ENCODE measurements around the gene SGK1. TPM values are rescaled to one million over a fixed set of nuclear protein-coding genes. Genes with fewer than 3 reads are reported as not detected.
"Not testable (repeated sequence)": the region's sequence is repeated elsewhere in the genome, so short reads cannot be mapped to it uniquely, and the experiment has no call there.

The SGK1 gene
- total RNA-seq, 1 experiment from 2014 or later: 42.6 TPM

GRCh38 chr6:134238960-134239795, 78.7 kb downstream of the SGK1 start:
- Mint-ChIP-seq H3K36me3 (ENCODE audit: insufficient read depth, unreplicated experiment) (no peaks in the 10 kb centered on the region), H3K27me3 (ENCODE audit: insufficient read depth, unreplicated experiment) (no peaks in the 10 kb centered on the region), H3K27ac (ENCODE audit: unreplicated experiment) (no peak overlapping the region), H3K4me3 (ENCODE audit: unreplicated experiment) (no peak overlapping the region), H3K4me1 (ENCODE audit: low read depth, unreplicated experiment) (peaks cover 6% of the 10 kb centered on the region), H3K9me3 (ENCODE audit: unreplicated experiment) (peaks cover 9% of the 10 kb centered on the region)
- no peaks in the 10 kb centered on the region for H3K27me3 ChIP-seq (replicated peaks; ENCODE audit: control insufficient read depth, insufficient read depth, low read length)
- no TSS peak for BruUV-seq (replicated peaks)
- intact Hi-C loops (cut with micrococcal nuclease; ENCODE audit: unreplicated experiment): no loop called here
- H3K4me3 ChIP-seq (ENCODE audit: low read depth, low read length): no peak overlapping the region
- CTCF ChIA-PET: interaction anchor here (0.6 kb wide), 1 partner anchor 10 kb away, joined by 3 read pairs; no protein-coding TSS in a partner anchor
- no peaks in the 10 kb centered on the region for H3K9me3 ChIP-seq
- POLR2A ChIA-PET: no interaction called here
- H3K36me3 ChIP-seq (ENCODE audit: control insufficient read depth, insufficient read depth, low read length): no peaks in the 10 kb centered on the region
- DNase-seq: no peak
- TF ChIP-seq CTCF (IDR thresholded peaks at IDR 0.05; ENCODE audit: insufficient read depth in 1 of 2, low read depth in 1 of 2, low read length in 1 of 2, severe bottlenecking in 1 of 2, unreplicated experiment in 1 of 2): no peak
- no peaks in the 10 kb centered on the region for H3K4me1 ChIP-seq

GRCh38 chr6:134238006-134238405, 79.9 kb downstream of the SGK1 start:
- Mint-ChIP-seq H3K27me3 (ENCODE audit: insufficient read depth, unreplicated experiment) (no peaks in the 10 kb centered on the region), H3K4me3 (ENCODE audit: unreplicated experiment) (no peak overlapping the region), H3K27ac (ENCODE audit: unreplicated experiment) (no peak overlapping the region), H3K9me3 (ENCODE audit: unreplicated experiment) (peaks cover 9% of the 10 kb centered on the region), H3K4me1 (ENCODE audit: low read depth, unreplicated experiment) (peaks cover 6% of the 10 kb centered on the region), H3K36me3 (ENCODE audit: insufficient read depth, unreplicated experiment) (no peaks in the 10 kb centered on the region)
- no peak for DNase-seq
- Histone ChIP-seq H3K36me3 (ENCODE audit: control insufficient read depth, insufficient read depth, low read length) (no peaks in the 10 kb centered on the region), H3K4me1 (no peaks in the 10 kb centered on the region), H3K4me3 (ENCODE audit: low read depth, low read length) (no peak overlapping the region), H3K27me3 (replicated peaks; ENCODE audit: control insufficient read depth, insufficient read depth, low read length) (no peaks in the 10 kb centered on the region), H3K9me3 (no peaks in the 10 kb centered on the region)
- intact Hi-C loops (cut with micrococcal nuclease; ENCODE audit: unreplicated experiment): no loop called here
- ChIA-PET CTCF (no interaction called here), POLR2A (no interaction called here)
- no TSS peak for BruUV-seq (replicated peaks)
- TF ChIP-seq CTCF (IDR thresholded peaks at IDR 0.05; ENCODE audit: insufficient read depth in 1 of 2, low read depth in 1 of 2, low read length in 1 of 2, severe bottlenecking in 1 of 2, unreplicated experiment in 1 of 2): no peak

GRCh38 chr6:134235937-134236751, 81.8 kb downstream of the SGK1 start:
- Mint-ChIP-seq H3K27ac (ENCODE audit: unreplicated experiment) (no peak overlapping the region), H3K4me1 (ENCODE audit: low read depth, unreplicated experiment) (peaks cover 6% of the 10 kb centered on the region), H3K4me3 (ENCODE audit: unreplicated experiment) (no peak overlapping the region), H3K36me3 (ENCODE audit: insufficient read depth, unreplicated experiment) (no peaks in the 10 kb centered on the region), H3K9me3 (ENCODE audit: unreplicated experiment) (no peaks in the 10 kb centered on the region), H3K27me3 (ENCODE audit: insufficient read depth, unreplicated experiment) (no peaks in the 10 kb centered on the region)
- Histone ChIP-seq H3K9me3 (no peaks in the 10 kb centered on the region), H3K4me3 (ENCODE audit: low read depth, low read length) (no peak overlapping the region), H3K4me1 (no peaks in the 10 kb centered on the region), H3K36me3 (ENCODE audit: control insufficient read depth, insufficient read depth, low read length) (no peaks in the 10 kb centered on the region), H3K27me3 (replicated peaks; ENCODE audit: control insufficient read depth, insufficient read depth, low read length) (no peaks in the 10 kb centered on the region)
- intact Hi-C loops (cut with micrococcal nuclease; ENCODE audit: unreplicated experiment): no loop called here
- CTCF ChIA-PET: no interaction called here
- no peak for TF ChIP-seq CTCF (IDR thresholded peaks at IDR 0.05; ENCODE audit: insufficient read depth in 1 of 2, low read depth in 1 of 2, low read length in 1 of 2, severe bottlenecking in 1 of 2, unreplicated experiment in 1 of 2)
- no TSS peak for BruUV-seq (replicated peaks)
- DNase-seq: no peak
- POLR2A ChIA-PET: no interaction called here

- CTCF ChIA-PET; BruUV-seq (replicated peaks); intact Hi-C loops (cut with micrococcal nuclease; ENCODE audit: unreplicated experiment); H3K9me3 Mint-ChIP-seq (ENCODE audit: unreplicated experiment); H3K4me1 ChIP-seq; H3K4me3 ChIP-seq (ENCODE audit: low read depth, low read length); POLR2A ChIA-PET; DNase-seq; H3K4me1 Mint-ChIP-seq (ENCODE audit: low read depth, unreplicated experiment); H3K27me3 Mint-ChIP-seq (ENCODE audit: insufficient read depth, unreplicated experiment); H3K27me3 ChIP-seq (replicated peaks; ENCODE audit: control insufficient read depth, insufficient read depth, low read length); H3K4me3 Mint-ChIP-seq (ENCODE audit: unreplicated experiment); H3K27ac Mint-ChIP-seq (ENCODE audit: unreplicated experiment); H3K36me3 Mint-ChIP-seq (ENCODE audit: insufficient read depth, unreplicated experiment); H3K36me3 ChIP-seq (ENCODE audit: control insufficient read depth, insufficient read depth, low read length); H3K9me3 ChIP-seq: not testable (repeated sequence)
These were observed 82.6 kb downstream of the SGK1 start for GRCh38 chr6:134235334-134235733.

Measured in Caco-2 (cell line).